Peyer's patch (tissue), 4 donors: ENCODE measurements around the gene ZMAT5. TPM values are rescaled to one million over a fixed set of nuclear protein-coding genes. Genes with fewer than 3 reads are reported as not detected.

Experiments used
- DNase-seq, 3 donors: peaks; one replicate each; pipeline ENCODE4 v3.0.0-alpha.2; 2017 to 2019
- H3K27ac ChIP-seq, 4 donors: fragments of 200-600 bp; sonication (generic); one replicate each; pipeline ENCODE4 v1.5.1; 2016 to 2019
- H3K27me3 ChIP-seq, 2 donors: fragments of 200-600 bp; sonication (generic); one replicate each; pipeline ENCODE4 v1.5.1; 2019
- H3K36me3 ChIP-seq, 3 donors: fragments of 200-600 bp; sonication (generic); one replicate each; pipeline ENCODE4 v1.5.1; 2016 to 2019
- H3K4me1 ChIP-seq, 4 donors: fragments of 200-600 bp; sonication (generic); one replicate each; pipeline ENCODE4 v1.5.1; 2016 to 2019
- H3K4me3 ChIP-seq, 4 donors: fragments of 200-600 bp; sonication (generic); 1 replicate in 3 of 4; 2 replicates in 1 of 4; pipeline ENCODE4 v1.5.1; 2016 to 2019; ENCODE audit warnings: mild to moderate bottlenecking in 1 of 4
- H3K9me3 ChIP-seq, 4 donors: fragments of 200-600 bp; sonication (generic); one replicate each; pipeline ENCODE4 v1.5.1; 2016 to 2019; ENCODE audit warnings: mild to moderate bottlenecking in 1 of 4
- POLR2A ChIP-seq, 2 donors: fragments of 450-650 bp; IDR thresholded peaks; one replicate each; pipeline ENCODE4 v1.5.1; 2017; ENCODE audit warnings: antibody characterized with exemption in 2 of 2, mild to moderate bottlenecking in 2 of 2, moderate library complexity in 2 of 2
- total RNA-seq, 4 donors: library from RNA; depleted of rRNA; stranded (reverse); fragments of >200 nt; gene quantifications; one replicate each; pipeline ENCODE4 v1.1.0, GENCODE V29; 2016
- TF ChIP-seq, protein P1 (sequence below), 6 experiments: fragments of 450-650 bp in 4 of 6; fragments of 200-600 bp in 2 of 6; sonication (generic) in 1 of 6; IDR thresholded peaks; one replicate each; pipeline ENCODE4 v1.5.1; 2017 to 2019; ENCODE audit warnings: antibody characterized with exemption in 6 of 6, mild to moderate bottlenecking in 3 of 6, moderate library complexity in 1 of 6

ZMAT5 gene
- total RNA-seq, 4 donors from 2014 or later, result 16.2 to 22.5 (median 17.9) TPM

DNA sequence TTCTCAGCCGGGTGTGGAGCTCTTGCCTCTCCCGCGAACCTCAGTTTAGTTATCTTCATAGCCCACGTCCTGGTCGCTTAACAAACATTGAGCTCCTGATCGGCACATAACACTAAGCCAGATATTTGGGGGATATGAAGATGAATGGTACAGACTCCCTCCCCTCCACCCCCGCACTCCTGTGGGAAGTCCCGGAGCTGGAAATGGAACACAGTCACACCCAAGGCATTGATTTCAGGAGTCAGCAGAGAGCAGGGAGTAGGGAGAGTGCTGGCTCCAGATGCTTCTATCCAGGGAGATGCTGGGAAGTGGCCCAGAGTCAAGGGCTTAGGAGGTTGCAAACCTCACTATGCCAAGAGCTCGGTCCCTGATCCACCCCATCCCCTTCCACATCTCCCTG lies 73.1 kb downstream of the ZMAT5 start:
- Histone ChIP-seq H3K4me1 (no peaks in the 10 kb centered on the region), H3K27me3 (no peaks in the 10 kb centered on the region), H3K27ac (no peak overlapping the region), H3K4me3 (no peak overlapping the region), H3K36me3 (peaks cover 0 to 21% (median 0%) of the 10 kb centered on the region in 3 donors), H3K9me3 (no peaks in the 10 kb centered on the region)
- TF ChIP-seq, protein P1, sequence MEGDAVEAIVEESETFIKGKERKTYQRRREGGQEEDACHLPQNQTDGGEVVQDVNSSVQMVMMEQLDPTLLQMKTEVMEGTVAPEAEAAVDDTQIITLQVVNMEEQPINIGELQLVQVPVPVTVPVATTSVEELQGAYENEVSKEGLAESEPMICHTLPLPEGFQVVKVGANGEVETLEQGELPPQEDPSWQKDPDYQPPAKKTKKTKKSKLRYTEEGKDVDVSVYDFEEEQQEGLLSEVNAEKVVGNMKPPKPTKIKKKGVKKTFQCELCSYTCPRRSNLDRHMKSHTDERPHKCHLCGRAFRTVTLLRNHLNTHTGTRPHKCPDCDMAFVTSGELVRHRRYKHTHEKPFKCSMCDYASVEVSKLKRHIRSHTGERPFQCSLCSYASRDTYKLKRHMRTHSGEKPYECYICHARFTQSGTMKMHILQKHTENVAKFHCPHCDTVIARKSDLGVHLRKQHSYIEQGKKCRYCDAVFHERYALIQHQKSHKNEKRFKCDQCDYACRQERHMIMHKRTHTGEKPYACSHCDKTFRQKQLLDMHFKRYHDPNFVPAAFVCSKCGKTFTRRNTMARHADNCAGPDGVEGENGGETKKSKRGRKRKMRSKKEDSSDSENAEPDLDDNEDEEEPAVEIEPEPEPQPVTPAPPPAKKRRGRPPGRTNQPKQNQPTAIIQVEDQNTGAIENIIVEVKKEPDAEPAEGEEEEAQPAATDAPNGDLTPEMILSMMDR (IDR thresholded peaks at IDR 0.05), result no peak
- no peak for TF ChIP-seq POLR2A (IDR thresholded peaks at IDR 0.05)
- no peak for DNase-seq

DNA sequence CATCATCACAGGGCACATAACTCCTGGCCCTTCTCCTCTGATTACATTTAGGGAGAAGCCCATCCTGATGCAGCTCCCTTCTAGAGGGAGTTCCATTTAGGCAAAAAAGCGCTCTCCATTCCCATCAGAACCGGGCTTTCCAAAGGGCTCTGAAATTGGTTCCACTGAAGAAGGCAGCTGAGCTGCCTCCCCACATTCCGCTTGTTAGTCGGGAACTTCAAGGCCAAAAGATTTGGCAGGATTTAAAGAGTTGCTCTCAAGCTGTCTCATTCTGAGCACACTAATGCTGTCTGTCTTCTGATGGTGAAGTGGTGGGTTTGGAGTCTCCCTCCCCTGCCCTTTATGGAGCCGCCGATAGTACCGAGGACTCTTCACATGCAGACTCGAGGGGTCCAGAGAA lies 73.6 kb downstream of the ZMAT5 start:
- peaks cover 0 to 21% (median 0%) of the 10 kb centered on the region in 3 donors for H3K36me3 ChIP-seq
- no peaks in the 10 kb centered on the region for H3K4me1 ChIP-seq
- no peak for DNase-seq
- TF ChIP-seq, protein P1 (IDR thresholded peaks at IDR 0.05), result no peak
- TF ChIP-seq POLR2A (IDR thresholded peaks at IDR 0.05), result no peak
- H3K9me3 ChIP-seq, result no peaks in the 10 kb centered on the region
- no peaks in the 10 kb centered on the region for H3K27me3 ChIP-seq
- no peak overlapping the region for H3K27ac ChIP-seq
- no peak overlapping the region for H3K4me3 ChIP-seq

DNA sequence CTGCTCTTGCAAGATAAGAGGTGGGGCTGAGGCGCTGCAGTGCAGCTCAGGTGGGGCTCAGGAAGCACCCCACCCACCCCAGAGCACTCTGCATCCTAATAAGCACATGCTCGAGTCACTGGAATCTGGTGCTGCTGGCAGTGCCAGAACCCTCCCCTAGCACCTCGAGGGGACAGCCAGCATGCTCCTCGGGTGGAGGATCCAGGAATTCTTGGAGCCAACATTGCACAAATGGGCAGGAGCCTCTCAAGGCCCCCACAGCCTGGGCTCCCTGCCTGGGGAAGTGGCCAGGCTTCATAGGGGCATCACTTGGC lies 74.5 kb downstream of the ZMAT5 start:
- Histone ChIP-seq H3K4me1 (no peaks in the 10 kb centered on the region), H3K9me3 (no peaks in the 10 kb centered on the region), H3K27ac (no peak overlapping the region), H3K4me3 (no peak overlapping the region), H3K27me3 (no peaks in the 10 kb centered on the region), H3K36me3 (peaks cover 0 to 21% (median 0%) of the 10 kb centered on the region in 3 donors)
- no peak for TF ChIP-seq POLR2A (IDR thresholded peaks at IDR 0.05)
- TF ChIP-seq, protein P1 (IDR thresholded peaks at IDR 0.05), result no peak
- no peak for DNase-seq

DNA sequence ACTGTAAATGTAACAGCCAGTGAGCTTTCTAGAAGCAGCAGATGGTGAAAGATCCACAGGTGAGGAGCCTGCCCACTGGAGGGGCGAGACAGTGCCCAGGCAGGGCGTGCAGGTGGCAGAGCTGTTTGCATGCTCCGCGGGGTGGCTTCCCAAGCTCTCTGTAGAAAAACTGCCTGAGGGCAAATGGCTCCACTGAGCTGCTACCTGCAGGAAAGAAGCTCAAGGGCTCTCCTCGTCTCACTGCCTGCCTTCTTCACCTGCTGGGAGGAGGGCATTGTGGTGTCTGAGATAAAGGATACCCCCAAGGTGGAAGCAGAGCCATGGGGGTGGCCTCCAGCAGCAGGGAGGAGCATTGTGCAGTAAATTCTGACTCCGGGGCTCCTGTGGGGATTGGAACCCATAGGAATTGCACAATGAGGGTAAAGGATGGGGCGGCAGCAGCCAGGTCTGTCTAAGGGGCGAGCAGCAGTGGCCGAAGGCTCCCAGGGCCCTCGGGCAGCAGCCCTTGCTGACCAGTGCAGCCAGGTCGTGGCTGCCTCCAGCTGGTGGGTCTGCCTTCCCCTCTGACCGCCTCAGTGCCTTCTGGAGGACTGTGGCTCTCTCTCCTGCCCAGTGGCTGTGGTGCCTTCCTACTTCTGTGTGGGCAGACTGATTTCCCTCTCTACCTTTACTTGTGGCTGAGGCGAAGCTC lies 75.0 kb downstream of the ZMAT5 start:
- Histone ChIP-seq H3K27me3 (no peaks in the 10 kb centered on the region), H3K27ac (no peak overlapping the region), H3K4me3 (no peak overlapping the region), H3K4me1 (no peaks in the 10 kb centered on the region), H3K36me3 (peaks cover 0 to 21% (median 0%) of the 10 kb centered on the region in 3 donors), H3K9me3 (no peaks in the 10 kb centered on the region)
- TF ChIP-seq, protein P1 (IDR thresholded peaks at IDR 0.05), result no peak
- TF ChIP-seq POLR2A (IDR thresholded peaks at IDR 0.05), result no peak
- DNase-seq, result no peak

DNA sequence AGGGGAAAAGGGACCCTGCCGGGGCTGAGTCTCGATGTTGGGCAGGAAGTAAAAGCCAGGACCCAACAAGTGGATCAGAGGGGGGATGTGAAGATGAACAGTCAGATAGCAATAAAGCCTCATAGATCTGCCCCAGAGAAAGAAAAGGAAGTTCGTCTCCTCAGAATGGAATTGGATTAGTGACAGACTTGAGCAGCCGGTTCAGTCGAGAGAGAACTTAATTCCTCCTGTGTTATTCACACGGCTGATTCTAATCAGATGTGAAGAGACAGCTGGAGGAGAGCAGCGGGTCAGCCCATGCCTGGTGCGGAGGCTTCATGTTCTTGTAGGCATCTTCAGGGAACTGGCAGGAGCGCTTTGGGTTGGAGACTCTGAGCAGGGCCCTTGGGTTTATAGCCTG lies 76.3 kb downstream of the ZMAT5 start:
- no peaks in the 10 kb centered on the region for H3K27me3 ChIP-seq
- DNase-seq, result no peak
- no peak overlapping the region for H3K4me3 ChIP-seq
- no peaks in the 10 kb centered on the region for H3K4me1 ChIP-seq
- H3K9me3 ChIP-seq, result no peaks in the 10 kb centered on the region
- peaks cover 0 to 26% (median 0%) of the 10 kb centered on the region in 3 donors for H3K36me3 ChIP-seq
- no peak for TF ChIP-seq POLR2A (IDR thresholded peaks at IDR 0.05)
- TF ChIP-seq, protein P1 (IDR thresholded peaks at IDR 0.05), result no peak
- no peak overlapping the region for H3K27ac ChIP-seq

DNA sequence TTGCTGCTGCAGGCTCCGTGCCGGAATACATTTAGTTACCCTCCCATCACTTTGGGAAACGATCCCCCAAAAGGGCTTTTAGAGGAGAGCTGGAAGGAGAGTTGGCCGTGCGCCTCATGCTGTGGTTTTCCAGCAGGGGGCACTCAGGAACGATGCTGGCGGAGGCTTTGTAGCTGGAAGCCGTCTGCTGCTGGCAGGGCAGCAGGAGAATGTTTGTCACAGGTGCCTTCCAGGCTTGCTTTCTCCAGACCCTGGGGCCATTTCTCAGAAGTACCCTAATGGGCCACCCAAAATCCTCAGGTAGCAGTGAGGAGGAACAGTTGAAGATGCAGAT lies 77.0 kb downstream of the ZMAT5 start:
- peaks cover 0 to 25% (median 0%) of the 10 kb centered on the region in 3 donors for H3K36me3 ChIP-seq
- no peaks in the 10 kb centered on the region for H3K9me3 ChIP-seq
- no peak for TF ChIP-seq POLR2A (IDR thresholded peaks at IDR 0.05)
- TF ChIP-seq, protein P1 (IDR thresholded peaks at IDR 0.05), result peak in 5 of 6 experiments; percentile 14 to 71 (median 68)
- H3K4me3 ChIP-seq, result no peak overlapping the region
- H3K4me1 ChIP-seq, result no peaks in the 10 kb centered on the region
- no peaks in the 10 kb centered on the region for H3K27me3 ChIP-seq
- H3K27ac ChIP-seq, result no peak overlapping the region
- peak; percentile 19 to 73 (median 69) for DNase-seq
